HepG2 (cell line): ENCODE data around the gene PIGBOS1. TPM values are rescaled to one million over a fixed set of nuclear protein-coding genes. Genes with fewer than 3 reads are reported as not detected.

ENCODE experiments used
- CBFB ChIP-seq: sonication (generic); formaldehyde crosslinking; IDR thresholded peaks from 2 replicates; pipeline ENCODE4 v1.4.0; 2020; ENCODE audit warnings: missing genetic modification reagents
- CBX5 ChIP-seq: sonication (generic); formaldehyde crosslinking; IDR thresholded peaks from 2 replicates; pipeline ENCODE4 v1.4.0; 2020; ENCODE audit warnings: missing genetic modification reagents, borderline replicate concordance
- HOXA3 ChIP-seq: sonication (generic); formaldehyde crosslinking; IDR thresholded peaks from 2 replicates; pipeline ENCODE4 v1.5.0; 2020; ENCODE audit warnings: missing genetic modification reagents
- ISL2 ChIP-seq: sonication (generic); formaldehyde crosslinking; IDR thresholded peaks from 2 replicates; pipeline ENCODE4 v1.5.0; 2020; ENCODE audit warnings: missing genetic modification reagents
- MIXL1 ChIP-seq: IDR thresholded peaks from 2 replicates; pipeline ENCODE4 v1.6.1; 2016
- MTA1 ChIP-seq: sonication (generic); formaldehyde crosslinking; IDR thresholded peaks from 2 replicates; pipeline ENCODE4 v1.4.0; 2020; ENCODE audit warnings: missing genetic modification reagents, mild to moderate bottlenecking, borderline replicate concordance
- NFE2L1 ChIP-seq: sonication (generic); formaldehyde crosslinking; IDR thresholded peaks from 2 replicates; pipeline ENCODE4 v1.4.0; 2020; ENCODE audit warnings: missing genetic modification reagents, mild to moderate bottlenecking, borderline replicate concordance
- NFKB2 ChIP-seq: sonication (generic); formaldehyde crosslinking; IDR thresholded peaks from 2 replicates; pipeline ENCODE4 v1.4.0; 2020; ENCODE audit warnings: missing genetic modification reagents, borderline replicate concordance
- SP5 ChIP-seq: IDR thresholded peaks from 2 replicates; pipeline ENCODE4 v1.6.1; 2016; ENCODE audit warnings: low read depth, borderline replicate concordance
- SRSF1 ChIP-seq: fragments of 200-400 bp; formaldehyde crosslinking; optimal IDR thresholded peaks from 2 replicates; pipeline ENCODE3; 2017; ENCODE audit warnings: mild to moderate bottlenecking, low read depth, low read length, moderate library complexity
- XRCC5 ChIP-seq: fragments of 200-400 bp; formaldehyde crosslinking; optimal IDR thresholded peaks from 2 replicates; pipeline ENCODE3; 2017; ENCODE audit warnings: mild to moderate bottlenecking, low read length
- ZNF496 ChIP-seq: sonication (generic); formaldehyde crosslinking; IDR thresholded peaks from 2 replicates; pipeline ENCODE4 v1.8.1; 2023; ENCODE audit warnings: mild to moderate bottlenecking, moderate library complexity, missing genetic modification reagents; ENCODE audit not compliant: insufficient replicate concordance
- ZNF644 ChIP-seq: IDR thresholded peaks from 2 replicates; pipeline ENCODE4 v1.6.1; 2016; ENCODE audit warnings: low read depth
- ZNF713 ChIP-seq: sonication (generic); formaldehyde crosslinking; IDR thresholded peaks from 2 replicates; pipeline ENCODE4 v1.4.0; 2020; ENCODE audit warnings: mild to moderate bottlenecking, missing genetic modification reagents
- polyA plus RNA-seq, 8 experiments: library from polyadenylated mRNA; depleted of rRNA in 3 of 8; stranded (reverse) in 7 of 8; unstranded in 1 of 8; fragments of >200 nt; fragmentation: Illumina TruSeq in 4 of 8; extraction: Trizol in 4 of 8; gene quantifications; 2 replicates each; pipeline versions ENCODE4 v1.2.1 to v1.2.3, GENCODE V29; 2011 to 2016; ENCODE audit warnings: low read depth in 4 of 8, missing spikeins in 1 of 8, mixed read lengths in 1 of 8; ENCODE audit not compliant: insufficient read depth in 1 of 8
- total RNA-seq, 5 experiments: library from RNA; depleted of rRNA; stranded (reverse); fragments of >200 nt; fragmentation: Illumina TruSeq; extraction: Trizol; gene quantifications; 2 replicates each; pipeline ENCODE4 v1.2.3, GENCODE V29; 2016; ENCODE audit warnings: low read depth in 1 of 5
- TF ChIP-seq, protein P1 (sequence below): sonication (generic); formaldehyde crosslinking; IDR thresholded peaks from 2 replicates; pipeline ENCODE4 v1.5.1; 2020; ENCODE audit warnings: missing genetic modification reagents, mild to moderate bottlenecking, borderline replicate concordance
- TF ChIP-seq, protein P2 (sequence below): sonication (generic); formaldehyde crosslinking; IDR thresholded peaks from 2 replicates; pipeline ENCODE4 v1.5.0; 2020; ENCODE audit warnings: missing genetic modification reagents, mild to moderate bottlenecking, borderline replicate concordance
- TF ChIP-seq, protein P3 (sequence below): sonication (generic); formaldehyde crosslinking; IDR thresholded peaks from 2 replicates; pipeline ENCODE4 v1.4.0; 2020; ENCODE audit warnings: missing genetic modification reagents
- TF ChIP-seq, protein P4 (sequence below): sonication (generic); formaldehyde crosslinking; IDR thresholded peaks from 2 replicates; pipeline ENCODE4 v1.5.1; 2020; ENCODE audit warnings: missing genetic modification reagents, mild to moderate bottlenecking, borderline replicate concordance

PIGBOS1 gene
- total and polyA plus RNA-seq, 2 of the 13 experiments (the other 11 are each of a cell fraction or from before 2014, with no cell fraction given): 14.8 to 22.1 TPM

DNA sequence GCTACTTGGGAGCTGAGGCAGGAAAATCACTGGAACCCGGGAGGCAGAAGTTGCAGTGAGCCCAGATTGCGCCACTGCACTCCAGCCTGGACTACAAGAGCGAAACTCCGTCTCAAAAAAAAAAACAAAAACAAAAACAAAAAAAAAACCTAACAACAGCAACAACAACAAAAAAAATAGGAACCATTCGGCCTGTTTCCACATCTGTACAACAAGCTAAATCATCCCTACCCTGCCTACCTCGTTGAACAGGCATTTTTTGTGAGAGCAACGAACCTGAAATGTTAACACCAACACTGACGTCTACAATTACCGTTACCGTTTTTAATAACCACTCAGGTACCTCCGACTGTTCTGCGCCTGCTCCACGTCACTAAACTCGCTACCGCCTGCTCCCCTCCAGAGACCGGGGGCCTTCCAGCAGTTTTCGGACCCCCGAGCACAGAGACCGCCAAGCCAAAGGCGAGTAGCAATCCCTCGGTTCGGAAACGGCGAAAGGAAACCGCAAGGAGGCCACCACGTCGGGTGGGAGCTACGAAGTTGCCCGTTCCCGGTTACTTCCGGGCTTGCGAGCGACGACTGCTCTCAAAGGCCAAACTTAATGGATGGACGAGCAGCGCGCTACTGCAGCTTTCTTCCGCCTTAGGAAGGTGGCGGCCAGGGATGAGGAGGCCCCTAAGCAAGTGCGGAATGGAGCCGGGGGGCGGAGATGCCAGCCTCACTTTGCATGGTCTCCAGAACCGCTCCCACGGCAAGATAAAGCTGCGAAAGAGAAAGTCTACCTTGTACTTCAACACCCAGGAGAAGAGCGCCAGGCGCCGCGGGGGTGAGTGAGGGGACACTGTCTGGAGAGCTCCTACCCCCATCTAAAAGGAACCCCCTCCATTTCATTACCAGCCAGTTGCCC is at the start of gene PIGBOS1, which contains the start of gene PIGB (continued):
- TF ChIP-seq MTA1 (CRISPR knock-in tag) (peak; percentile 83; the same call in 1 of the 2 replicates), MIXL1 (CRISPR knock-in tag) (peak; percentile 88), NFKB2 (CRISPR knock-in tag) (peak; percentile 36; the same call in 1 of the 2 replicates), ZNF496 (no peak), SP5 (no peak), ISL2 (no peak; the same call in 1 of the 2 replicates), CBFB (CRISPR knock-in tag) (peak; percentile 62; the same call in 1 of the 2 replicates), NFE2L1 (CRISPR knock-in tag) (no peak), ZNF713 (CRISPR knock-in tag) (no peak), ZNF644 (CRISPR knock-in tag) (peak; percentile 93), SRSF1 (peak; percentile 28), XRCC5 (peak; percentile 93), CBX5 (CRISPR knock-in tag) (peak; percentile 88; the same call in 1 of the 2 replicates), HOXA3 (CRISPR knock-in tag) (peak; percentile 92)
- TF ChIP-seq, protein P1, sequence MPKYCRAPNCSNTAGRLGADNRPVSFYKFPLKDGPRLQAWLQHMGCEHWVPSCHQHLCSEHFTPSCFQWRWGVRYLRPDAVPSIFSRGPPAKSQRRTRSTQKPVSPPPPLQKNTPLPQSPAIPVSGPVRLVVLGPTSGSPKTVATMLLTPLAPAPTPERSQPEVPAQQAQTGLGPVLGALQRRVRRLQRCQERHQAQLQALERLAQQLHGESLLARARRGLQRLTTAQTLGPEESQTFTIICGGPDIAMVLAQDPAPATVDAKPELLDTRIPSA (CRISPR knock-in tag): no peak
- TF ChIP-seq, protein P2, sequence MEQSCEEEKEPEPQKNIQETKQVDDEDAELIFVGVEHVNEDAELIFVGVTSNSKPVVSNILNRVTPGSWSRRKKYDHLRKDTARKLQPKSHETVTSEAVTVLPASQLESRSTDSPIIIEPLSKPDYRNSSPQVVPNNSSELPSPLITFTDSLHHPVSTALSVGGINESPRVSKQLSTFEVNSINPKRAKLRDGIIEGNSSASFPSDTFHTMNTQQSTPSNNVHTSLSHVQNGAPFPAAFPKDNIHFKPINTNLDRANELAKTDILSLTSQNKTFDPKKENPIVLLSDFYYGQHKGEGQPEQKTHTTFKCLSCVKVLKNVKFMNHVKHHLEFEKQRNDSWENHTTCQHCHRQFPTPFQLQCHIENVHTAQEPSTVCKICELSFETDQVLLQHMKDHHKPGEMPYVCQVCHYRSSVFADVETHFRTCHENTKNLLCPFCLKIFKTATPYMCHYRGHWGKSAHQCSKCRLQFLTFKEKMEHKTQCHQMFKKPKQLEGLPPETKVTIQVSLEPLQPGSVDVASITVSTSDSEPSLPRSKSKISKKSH (CRISPR knock-in tag): peak; percentile 95
- TF ChIP-seq, protein P3, sequence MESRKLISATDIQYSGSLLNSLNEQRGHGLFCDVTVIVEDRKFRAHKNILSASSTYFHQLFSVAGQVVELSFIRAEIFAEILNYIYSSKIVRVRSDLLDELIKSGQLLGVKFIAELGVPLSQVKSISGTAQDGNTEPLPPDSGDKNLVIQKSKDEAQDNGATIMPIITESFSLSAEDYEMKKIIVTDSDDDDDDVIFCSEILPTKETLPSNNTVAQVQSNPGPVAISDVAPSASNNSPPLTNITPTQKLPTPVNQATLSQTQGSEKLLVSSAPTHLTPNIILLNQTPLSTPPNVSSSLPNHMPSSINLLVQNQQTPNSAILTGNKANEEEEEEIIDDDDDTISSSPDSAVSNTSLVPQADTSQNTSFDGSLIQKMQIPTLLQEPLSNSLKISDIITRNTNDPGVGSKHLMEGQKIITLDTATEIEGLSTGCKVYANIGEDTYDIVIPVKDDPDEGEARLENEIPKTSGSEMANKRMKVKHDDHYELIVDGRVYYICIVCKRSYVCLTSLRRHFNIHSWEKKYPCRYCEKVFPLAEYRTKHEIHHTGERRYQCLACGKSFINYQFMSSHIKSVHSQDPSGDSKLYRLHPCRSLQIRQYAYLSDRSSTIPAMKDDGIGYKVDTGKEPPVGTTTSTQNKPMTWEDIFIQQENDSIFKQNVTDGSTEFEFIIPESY (CRISPR knock-in tag): 0 out of 2 replicates have a peak, but pooled peaks have one; percentile 17
- TF ChIP-seq, protein P4, sequence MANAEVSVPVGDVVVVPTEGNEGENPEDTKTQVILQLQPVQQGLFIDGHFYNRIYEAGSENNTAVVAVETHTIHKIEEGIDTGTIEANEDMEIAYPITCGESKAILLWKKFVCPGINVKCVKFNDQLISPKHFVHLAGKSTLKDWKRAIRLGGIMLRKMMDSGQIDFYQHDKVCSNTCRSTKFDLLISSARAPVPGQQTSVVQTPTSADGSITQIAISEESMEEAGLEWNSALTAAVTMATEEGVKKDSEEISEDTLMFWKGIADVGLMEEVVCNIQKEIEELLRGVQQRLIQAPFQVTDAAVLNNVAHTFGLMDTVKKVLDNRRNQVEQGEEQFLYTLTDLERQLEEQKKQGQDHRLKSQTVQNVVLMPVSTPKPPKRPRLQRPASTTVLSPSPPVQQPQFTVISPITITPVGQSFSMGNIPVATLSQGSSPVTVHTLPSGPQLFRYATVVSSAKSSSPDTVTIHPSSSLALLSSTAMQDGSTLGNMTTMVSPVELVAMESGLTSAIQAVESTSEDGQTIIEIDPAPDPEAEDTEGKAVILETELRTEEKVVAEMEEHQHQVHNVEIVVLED (CRISPR knock-in tag): peak; percentile 80
